ENCODE data around the gene CCNY.
A peak's percentile ranks its signal among the peaks of the same experiment; 100 is the strongest.

The CCNY gene

GRCh38 chr10:35409094-35409582 lies 72.8 kb downstream of the CCNY start:
- H3K14ac ChIP-seq (ENCODE audit: low read length in 2 of 2), result no peak overlapping the region
- H3K9ac ChIP-seq (ENCODE audit: low read length), result no peak overlapping the region
- peak overlapping the region in 1 of 2 experiments; percentile 52 for H2BK12ac ChIP-seq (ENCODE audit: low read length in 2 of 2)
- no peak overlapping the region for H3K4ac ChIP-seq (ENCODE audit: low read depth in 1 of 2, low read length in 2 of 2)
- peaks cover 13% of the 10 kb centered on the region for H3K79me1 ChIP-seq (replicated peaks; ENCODE audit: low read length, poor library complexity, severe bottlenecking)
- no peaks in the 10 kb centered on the region for H3K27me3 ChIP-seq (ENCODE audit: control insufficient read depth in 1 of 2, insufficient read depth in 1 of 2, low read length in 2 of 2)
- H3K27ac ChIP-seq (ENCODE audit: low read length, poor library complexity, severe bottlenecking), result peak overlapping the region; percentile 70
- H4K91ac ChIP-seq (ENCODE audit: low read length), result no peak overlapping the region
- H2BK5ac ChIP-seq (ENCODE audit: low read depth, low read length, poor library complexity, severe bottlenecking), result no peak overlapping the region
- peak overlapping the region; percentile 37 to 66 for H3K18ac ChIP-seq (ENCODE audit: low read depth in 1 of 2, low read length in 2 of 2)
- peak; percentile 90 for DNase-seq
- no peak overlapping the region for H2AK5ac ChIP-seq (ENCODE audit: low read length, severe bottlenecking)
- no peak overlapping the region for H3K23ac ChIP-seq (ENCODE audit: low read length in 2 of 2)
- no peaks in the 10 kb centered on the region for H3K9me3 ChIP-seq (ENCODE audit: control insufficient read depth, low read length)
- no peak overlapping the region for H3K4me2 ChIP-seq (ENCODE audit: low read length, poor library complexity, severe bottlenecking)
- H3K4me1 ChIP-seq (ENCODE audit: control insufficient read depth, insufficient read depth, low read depth, low read length), result peaks cover 19% of the 10 kb centered on the region
- no peak overlapping the region for H2BK15ac ChIP-seq (ENCODE audit: low read depth, poor library complexity, severe bottlenecking)
- no peak overlapping the region for H4K8ac ChIP-seq (ENCODE audit: low read length)
- no peak overlapping the region for H3K4me3 ChIP-seq (ENCODE audit: insufficient read depth in 1 of 2, low read depth in 1 of 2, low read length in 2 of 2)
- H3K36me3 ChIP-seq (ENCODE audit: control insufficient read depth in 1 of 2, insufficient read depth in 2 of 2, low read depth in 1 of 2, low read length in 2 of 2), result no peaks in the 10 kb centered on the region
- no peak overlapping the region for H2BK120ac ChIP-seq (ENCODE audit: low read depth, low read length)
- H2AFZ ChIP-seq (ENCODE audit: low read depth, low read length), result no peak overlapping the region
- 89% methylated on average over 1 of the region's 2 CpGs for WGBS

GRCh38 chr10:35409808-35410207 lies 73.5 kb downstream of the CCNY start:
- Histone ChIP-seq H2AK5ac (ENCODE audit: low read length, severe bottlenecking) (no peak overlapping the region), H3K27me3 (ENCODE audit: control insufficient read depth in 1 of 2, insufficient read depth in 1 of 2, low read length in 2 of 2) (no peaks in the 10 kb centered on the region), H3K4me3 (ENCODE audit: insufficient read depth in 1 of 2, low read depth in 1 of 2, low read length in 2 of 2) (no peak overlapping the region), H2BK5ac (ENCODE audit: low read depth, low read length, poor library complexity, severe bottlenecking) (no peak overlapping the region), H3K36me3 (ENCODE audit: control insufficient read depth in 1 of 2, insufficient read depth in 2 of 2, low read depth in 1 of 2, low read length in 2 of 2) (no peaks in the 10 kb centered on the region), H3K9ac (ENCODE audit: low read length) (no peak overlapping the region), H2BK12ac (ENCODE audit: low read length in 2 of 2) (no peak overlapping the region), H3K14ac (ENCODE audit: low read length in 2 of 2) (no peak overlapping the region), H3K4me1 (ENCODE audit: control insufficient read depth, insufficient read depth, low read depth, low read length) (peaks cover 22% of the 10 kb centered on the region), H3K79me1 (replicated peaks; ENCODE audit: low read length, poor library complexity, severe bottlenecking) (peaks cover 16% of the 10 kb centered on the region), H2BK15ac (ENCODE audit: low read depth, poor library complexity, severe bottlenecking) (no peak overlapping the region), H2BK120ac (ENCODE audit: low read depth, low read length) (no peak overlapping the region), H4K91ac (ENCODE audit: low read length) (no peak overlapping the region), H3K9me3 (ENCODE audit: control insufficient read depth, low read length) (no peaks in the 10 kb centered on the region), H4K8ac (ENCODE audit: low read length) (no peak overlapping the region), H3K4ac (ENCODE audit: low read depth in 1 of 2, low read length in 2 of 2) (no peak overlapping the region), H3K4me2 (ENCODE audit: low read length, poor library complexity, severe bottlenecking) (no peak overlapping the region), H2AFZ (ENCODE audit: low read depth, low read length) (no peak overlapping the region), H3K27ac (ENCODE audit: low read length, poor library complexity, severe bottlenecking) (peak overlapping the region; percentile 38), H3K23ac (ENCODE audit: low read length in 2 of 2) (no peak overlapping the region), H3K18ac (ENCODE audit: low read depth in 1 of 2, low read length in 2 of 2) (no peak overlapping the region)
- DNase-seq, result no peak
- WGBS, result 77% methylated on average over 1 of the region's 1 CpG

GRCh38 chr10:35412003-35412723 lies 75.9 kb downstream of the CCNY start:
- Histone ChIP-seq H4K91ac (ENCODE audit: low read length) (no peak overlapping the region), H3K4ac (ENCODE audit: low read depth in 1 of 2, low read length in 2 of 2) (no peak overlapping the region), H3K4me2 (ENCODE audit: low read length, poor library complexity, severe bottlenecking) (no peak overlapping the region), H3K23ac (ENCODE audit: low read length in 2 of 2) (no peak overlapping the region), H2AK5ac (ENCODE audit: low read length, severe bottlenecking) (no peak overlapping the region), H3K4me3 (ENCODE audit: insufficient read depth in 1 of 2, low read depth in 1 of 2, low read length in 2 of 2) (no peak overlapping the region), H2BK120ac (ENCODE audit: low read depth, low read length) (no peak overlapping the region), H3K4me1 (ENCODE audit: control insufficient read depth, insufficient read depth, low read depth, low read length) (peaks cover 29% of the 10 kb centered on the region), H3K9ac (ENCODE audit: low read length) (no peak overlapping the region), H3K27ac (ENCODE audit: low read length, poor library complexity, severe bottlenecking) (no peak overlapping the region), H4K8ac (ENCODE audit: low read length) (no peak overlapping the region), H3K36me3 (ENCODE audit: control insufficient read depth in 1 of 2, insufficient read depth in 2 of 2, low read depth in 1 of 2, low read length in 2 of 2) (no peaks in the 10 kb centered on the region), H3K27me3 (ENCODE audit: control insufficient read depth in 1 of 2, insufficient read depth in 1 of 2, low read length in 2 of 2) (no peaks in the 10 kb centered on the region), H2BK5ac (ENCODE audit: low read depth, low read length, poor library complexity, severe bottlenecking) (no peak overlapping the region), H3K14ac (ENCODE audit: low read length in 2 of 2) (peak overlapping the region in 1 of 2 experiments; percentile 97), H3K9me3 (ENCODE audit: control insufficient read depth, low read length) (no peaks in the 10 kb centered on the region), H2BK15ac (ENCODE audit: low read depth, poor library complexity, severe bottlenecking) (no peak overlapping the region), H2AFZ (ENCODE audit: low read depth, low read length) (no peak overlapping the region), H3K79me1 (replicated peaks; ENCODE audit: low read length, poor library complexity, severe bottlenecking) (peaks cover 18% of the 10 kb centered on the region), H2BK12ac (ENCODE audit: low read length in 2 of 2) (no peak overlapping the region), H3K18ac (ENCODE audit: low read depth in 1 of 2, low read length in 2 of 2) (peak overlapping the region in 1 of 2 experiments; percentile 25)
- no peak for DNase-seq
- no CpG with 5 or more reads among the region's 4 CpGs for WGBS

- Histone ChIP-seq H2BK120ac (ENCODE audit: low read depth, low read length) (no peak overlapping the region), H3K18ac (ENCODE audit: low read depth in 1 of 2, low read length in 2 of 2) (no peak overlapping the region), H3K4me3 (ENCODE audit: insufficient read depth in 1 of 2, low read depth in 1 of 2, low read length in 2 of 2) (no peak overlapping the region), H2AK5ac (ENCODE audit: low read length, severe bottlenecking) (peak overlapping the region; percentile 70), H3K23ac (ENCODE audit: low read length in 2 of 2) (no peak overlapping the region), H2BK12ac (ENCODE audit: low read length in 2 of 2) (no peak overlapping the region), H3K79me1 (replicated peaks; ENCODE audit: low read length, poor library complexity, severe bottlenecking) (peaks cover 18% of the 10 kb centered on the region), H2AFZ (ENCODE audit: low read depth, low read length) (no peak overlapping the region), H2BK5ac (ENCODE audit: low read depth, low read length, poor library complexity, severe bottlenecking) (no peak overlapping the region), H3K9ac (ENCODE audit: low read length) (no peak overlapping the region), H2BK15ac (ENCODE audit: low read depth, poor library complexity, severe bottlenecking) (no peak overlapping the region), H3K14ac (ENCODE audit: low read length in 2 of 2) (no peak overlapping the region), H3K27ac (ENCODE audit: low read length, poor library complexity, severe bottlenecking) (peak overlapping the region; percentile 69), H3K4me1 (ENCODE audit: control insufficient read depth, insufficient read depth, low read depth, low read length) (peaks cover 29% of the 10 kb centered on the region), H3K4me2 (ENCODE audit: low read length, poor library complexity, severe bottlenecking) (no peak overlapping the region), H3K27me3 (ENCODE audit: control insufficient read depth in 1 of 2, insufficient read depth in 1 of 2, low read length in 2 of 2) (no peaks in the 10 kb centered on the region), H4K91ac (ENCODE audit: low read length) (no peak overlapping the region), H4K8ac (ENCODE audit: low read length) (no peak overlapping the region), H3K36me3 (ENCODE audit: control insufficient read depth in 1 of 2, insufficient read depth in 2 of 2, low read depth in 1 of 2, low read length in 2 of 2) (no peaks in the 10 kb centered on the region), H3K9me3 (ENCODE audit: control insufficient read depth, low read length) (no peaks in the 10 kb centered on the region), H3K4ac (ENCODE audit: low read depth in 1 of 2, low read length in 2 of 2) (no peak overlapping the region)
- no peak for DNase-seq
- 67% methylated on average over 4 of the region's 4 CpGs for WGBS
Measured at GRCh38 chr10:35412900-35413491, 76.7 kb downstream of the CCNY start.
